Mesendoderm (in vitro differentiated cells): ENCODE data around the gene GATA3. TPM values are rescaled to one million over a fixed set of nuclear protein-coding genes. Genes with fewer than 3 reads are reported as not detected.

Experiments used
- DNase-seq: peaks from one replicate; pipeline ENCODE4 v3.0.0; 2013
- H2AK5ac ChIP-seq: 2 replicates; pipeline ENCODE4 v1.6.1; 2013; ENCODE audit warnings: low read length, inconsistent platforms
- H2BK120ac ChIP-seq: 2 replicates; pipeline ENCODE4 v1.6.1; 2013; ENCODE audit warnings: low read depth, mild to moderate bottlenecking, low read length, moderate library complexity, mixed read lengths
- H2BK15ac ChIP-seq: replicated peaks from 2 replicates; pipeline ENCODE4 v1.6.1; 2013; ENCODE audit warnings: low read depth, mild to moderate bottlenecking, moderate library complexity
- H2BK5ac ChIP-seq: 2 replicates; pipeline ENCODE4 v1.6.1; 2013; ENCODE audit warnings: low read length, inconsistent platforms
- H3K18ac ChIP-seq: 2 replicates; pipeline ENCODE4 v1.6.1; 2013; ENCODE audit warnings: mild to moderate bottlenecking, low read length, mixed read lengths
- H3K23ac ChIP-seq: one replicate; pipeline ENCODE4 v1.6.1; 2013; ENCODE audit warnings: low read length
- H3K27ac ChIP-seq: 2 replicates; pipeline ENCODE4 v1.5.1; 2013; ENCODE audit warnings: low read depth, mild to moderate bottlenecking, inconsistent platforms, low read length, moderate library complexity
- H3K27me3 ChIP-seq: 2 replicates; pipeline ENCODE4 v1.6.1; 2013; ENCODE audit warnings: low read length, control low read depth, mild to moderate bottlenecking, inconsistent platforms; ENCODE audit not compliant: insufficient read depth, poor library complexity
- H3K36me3 ChIP-seq: 2 replicates; pipeline ENCODE4 v1.6.1; 2013; ENCODE audit warnings: low read length, inconsistent platforms; ENCODE audit not compliant: control insufficient read depth, insufficient read depth
- H3K4ac ChIP-seq: one replicate; pipeline ENCODE4 v1.6.1; 2013; ENCODE audit warnings: low read depth, mild to moderate bottlenecking, low read length, moderate library complexity
- H3K4me1 ChIP-seq: 2 replicates; pipeline ENCODE4 v1.6.1; 2013; ENCODE audit warnings: low read depth, low read length, inconsistent platforms; ENCODE audit not compliant: control insufficient read depth
- H3K4me2 ChIP-seq: 2 replicates; pipeline ENCODE4 v1.6.1; 2013; ENCODE audit warnings: low read length
- H3K4me3 ChIP-seq: 2 replicates; pipeline ENCODE4 v1.5.1; 2013; ENCODE audit warnings: mild to moderate bottlenecking, low read length
- H3K56ac ChIP-seq: one replicate; pipeline ENCODE4 v1.6.1; 2013; ENCODE audit warnings: low read length
- H3K79me1 ChIP-seq: 2 replicates; pipeline ENCODE4 v1.6.1; 2013; ENCODE audit warnings: low read length, inconsistent platforms
- H3K79me2 ChIP-seq: 2 replicates; pipeline ENCODE4 v1.6.1; 2013; ENCODE audit warnings: mild to moderate bottlenecking, low read length; ENCODE audit not compliant: control insufficient read depth, insufficient read depth
- H3K9ac ChIP-seq: 2 replicates; pipeline ENCODE4 v1.6.1; 2013; ENCODE audit warnings: low read length, inconsistent platforms
- H4K5ac ChIP-seq: one replicate; pipeline ENCODE4 v1.6.1; 2013; ENCODE audit warnings: low read length
- H4K8ac ChIP-seq: one replicate; pipeline ENCODE4 v1.6.1; 2013; ENCODE audit warnings: low read depth, mild to moderate bottlenecking, control low read depth, low read length, moderate library complexity
- WGBS: extraction: QIAGEN DNeasy Blood & Tissue Kit; methylation state at CpG from one replicate; pipeline ENCODE4 v1.1.7; 2013; ENCODE audit warnings: low lambda C conversion rate, missing lambda C conversion rate; ENCODE audit not compliant: insufficient coverage; ENCODE audit errors: extremely low coverage; 5-methylcytosine and 5-hydroxymethylcytosine counted together
- polyA plus RNA-seq, 2 experiments: library from polyadenylated mRNA; stranded (reverse); fragments of 200-250 nt; gene quantifications; one replicate each; pipeline ENCODE4 v1.2.3, GENCODE V29; 2013

GATA3 gene
- polyA plus RNA-seq (2013, experiment 1 of 2): 7.2 TPM
- polyA plus RNA-seq (2013, experiment 2 of 2): 6.2 TPM

GRCh38 chr10:8054494-8055407 is at the start of gene GATA3:
Gene GATA3 (plus strand): TSS chr10:8054688. CDS start chr10:8055656, 968 bp downstream.
- Histone ChIP-seq H3K27me3 (no peaks in the 10 kb centered on the region), H3K79me2 (peaks cover 44% of the 10 kb centered on the region), H3K4me3 (peak within 1 kb of the TSS; percentile 34), H2BK120ac (peak within 1 kb of the TSS; percentile 93), H3K9ac (peak within 1 kb of the TSS; percentile 85), H3K79me1 (peaks cover 5% of the 10 kb centered on the region), H2BK15ac (no peak within 1 kb of the TSS), H4K8ac (no peak within 1 kb of the TSS), H2AK5ac (no peak within 1 kb of the TSS), H3K4me1 (peaks cover 17% of the 10 kb centered on the region), H3K56ac (peak within 1 kb of the TSS; percentile 90), H3K36me3 (peaks cover 3% of the 10 kb centered on the region), H3K18ac (peak within 1 kb of the TSS; percentile 98), H3K23ac (peak within 1 kb of the TSS; percentile 60), H2BK5ac (peak within 1 kb of the TSS; percentile 29), H4K5ac (no peak within 1 kb of the TSS), H3K4ac (peak within 1 kb of the TSS; percentile 84), H3K4me2 (peak within 1 kb of the TSS; percentile 63), H3K27ac (peak within 1 kb of the TSS; percentile 66)
- no CpG with 5 or more reads among the region's 65 CpGs for WGBS
- peak; percentile 97 for DNase-seq

- WGBS: no CpG with 5 or more reads among the region's 10 CpGs
- H3K4me1 ChIP-seq: no peaks in the 10 kb centered on the region
- H2BK5ac ChIP-seq: no peak overlapping the region
- no peak overlapping the region for H3K18ac ChIP-seq
- no peaks in the 10 kb centered on the region for H3K79me1 ChIP-seq
- no peak overlapping the region for H2AK5ac ChIP-seq
- no peak overlapping the region for H3K4me3 ChIP-seq
- H3K4me2 ChIP-seq: no peak overlapping the region
- no peak overlapping the region for H4K8ac ChIP-seq
- H3K56ac ChIP-seq: no peak overlapping the region
- no peak overlapping the region for H3K27ac ChIP-seq
- DNase-seq: no peak
- H3K4ac ChIP-seq: no peak overlapping the region
- H3K9ac ChIP-seq: no peak overlapping the region
- no peak overlapping the region for H4K5ac ChIP-seq
- no peaks in the 10 kb centered on the region for H3K27me3 ChIP-seq
- no peak overlapping the region for H2BK15ac ChIP-seq
- no peaks in the 10 kb centered on the region for H3K36me3 ChIP-seq
- H2BK120ac ChIP-seq: no peak overlapping the region
- no peak overlapping the region for H3K23ac ChIP-seq
- H3K79me2 ChIP-seq: no peaks in the 10 kb centered on the region
Measured at GRCh38 chr10:8006274-8006999, 48.1 kb upstream of the GATA3 start.

- Histone ChIP-seq H3K56ac (no peak overlapping the region), H2AK5ac (no peak overlapping the region), H3K27ac (no peak overlapping the region), H3K36me3 (no peaks in the 10 kb centered on the region), H2BK15ac (no peak overlapping the region), H3K27me3 (no peaks in the 10 kb centered on the region), H3K4me3 (no peak overlapping the region), H3K4ac (no peak overlapping the region), H4K8ac (no peak overlapping the region), H3K79me1 (no peaks in the 10 kb centered on the region), H4K5ac (no peak overlapping the region), H3K4me2 (no peak overlapping the region), H3K23ac (no peak overlapping the region), H2BK120ac (no peak overlapping the region), H3K18ac (no peak overlapping the region), H3K9ac (no peak overlapping the region), H3K4me1 (no peaks in the 10 kb centered on the region), H3K79me2 (no peaks in the 10 kb centered on the region), H2BK5ac (no peak overlapping the region)
- no peak for DNase-seq
- WGBS: no CpG with 5 or more reads among the region's 38 CpGs
Measured at GRCh38 chr10:8009031-8009430, 45.5 kb upstream of the GATA3 start.

- Histone ChIP-seq H3K79me2 (no peaks in the 10 kb centered on the region), H3K4ac (no peak overlapping the region), H2AK5ac (no peak overlapping the region), H3K79me1 (no peaks in the 10 kb centered on the region), H3K56ac (no peak overlapping the region), H3K27ac (no peak overlapping the region), H3K4me2 (no peak overlapping the region), H4K8ac (no peak overlapping the region), H2BK120ac (no peak overlapping the region), H2BK15ac (no peak overlapping the region), H3K23ac (no peak overlapping the region), H4K5ac (no peak overlapping the region), H3K4me1 (no peaks in the 10 kb centered on the region), H3K36me3 (no peaks in the 10 kb centered on the region), H3K27me3 (no peaks in the 10 kb centered on the region), H3K18ac (no peak overlapping the region), H2BK5ac (no peak overlapping the region), H3K9ac (no peak overlapping the region), H3K4me3 (no peak overlapping the region)
- no CpG with 5 or more reads among the region's 1 CpG for WGBS
- no peak for DNase-seq
Measured at GRCh38 chr10:8013006-8013405, 41.5 kb upstream of the GATA3 start.

- no peaks in the 10 kb centered on the region for H3K36me3 ChIP-seq
Measured at GRCh38 chr10:8013619-8014018, 40.9 kb upstream of the GATA3 start.

More at GRCh38 chr10:8013619-8014018, 40.9 kb upstream of the GATA3 start:
- Histone ChIP-seq H3K4me3 (no peak overlapping the region), H3K79me1 (no peaks in the 10 kb centered on the region), H3K18ac (no peak overlapping the region), H3K27me3 (no peaks in the 10 kb centered on the region), H4K5ac (no peak overlapping the region), H3K79me2 (no peaks in the 10 kb centered on the region), H2AK5ac (no peak overlapping the region), H3K9ac (no peak overlapping the region), H3K27ac (no peak overlapping the region), H3K4me1 (no peaks in the 10 kb centered on the region), H3K56ac (no peak overlapping the region), H3K23ac (no peak overlapping the region), H2BK5ac (no peak overlapping the region), H4K8ac (no peak overlapping the region), H2BK120ac (no peak overlapping the region), H3K4me2 (no peak overlapping the region), H2BK15ac (no peak overlapping the region), H3K4ac (no peak overlapping the region)
- WGBS: no CpG with 5 or more reads among the region's 10 CpGs
- no peak for DNase-seq
